Choroid plexus epithelial cell (primary cell): Measurements from ENCODE around the gene LMAN1L.

ENCODE experiments used
- DNase-seq: peaks from one replicate; pipeline ENCODE4 v3.0.0-alpha.2; 2010; ENCODE audit warnings: low read depth
- H3K4me3 ChIP-seq: 2 replicates; pipeline ENCODE4 v1.5.1; 2011; ENCODE audit warnings: low read depth, mild to moderate bottlenecking, control low read depth, low read length, moderate library complexity
- TF ChIP-seq, protein P1 (sequence below): conservative IDR thresholded peaks from 2 replicates; pipeline ENCODE4 v1.5.1; 2011; ENCODE audit warnings: low read depth, mild to moderate bottlenecking, control low read depth, inconsistent platforms, low read length, moderate library complexity

LMAN1L gene

GRCh38 chr15:74842581-74843444, 30.2 kb downstream of the LMAN1L start, which contains the start of gene ULK3:
Gene ULK3 (minus strand): TSS chr15:74843156. CDS start chr15:74843105, 51 bp downstream.
- peak within 1 kb of the TSS; percentile 86 for H3K4me3 ChIP-seq
- DNase-seq: peak; percentile 91
- TF ChIP-seq, protein P1, sequence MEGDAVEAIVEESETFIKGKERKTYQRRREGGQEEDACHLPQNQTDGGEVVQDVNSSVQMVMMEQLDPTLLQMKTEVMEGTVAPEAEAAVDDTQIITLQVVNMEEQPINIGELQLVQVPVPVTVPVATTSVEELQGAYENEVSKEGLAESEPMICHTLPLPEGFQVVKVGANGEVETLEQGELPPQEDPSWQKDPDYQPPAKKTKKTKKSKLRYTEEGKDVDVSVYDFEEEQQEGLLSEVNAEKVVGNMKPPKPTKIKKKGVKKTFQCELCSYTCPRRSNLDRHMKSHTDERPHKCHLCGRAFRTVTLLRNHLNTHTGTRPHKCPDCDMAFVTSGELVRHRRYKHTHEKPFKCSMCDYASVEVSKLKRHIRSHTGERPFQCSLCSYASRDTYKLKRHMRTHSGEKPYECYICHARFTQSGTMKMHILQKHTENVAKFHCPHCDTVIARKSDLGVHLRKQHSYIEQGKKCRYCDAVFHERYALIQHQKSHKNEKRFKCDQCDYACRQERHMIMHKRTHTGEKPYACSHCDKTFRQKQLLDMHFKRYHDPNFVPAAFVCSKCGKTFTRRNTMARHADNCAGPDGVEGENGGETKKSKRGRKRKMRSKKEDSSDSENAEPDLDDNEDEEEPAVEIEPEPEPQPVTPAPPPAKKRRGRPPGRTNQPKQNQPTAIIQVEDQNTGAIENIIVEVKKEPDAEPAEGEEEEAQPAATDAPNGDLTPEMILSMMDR: no peak

- DNase-seq: no peak
- H3K4me3 ChIP-seq: peak overlapping the region; percentile 62
- TF ChIP-seq, protein P1: no peak
Measured at GRCh38 chr15:74843445-74843828, 30.8 kb downstream of the LMAN1L start.

- no peak for DNase-seq
- H3K4me3 ChIP-seq: no peak overlapping the region
- TF ChIP-seq, protein P1: no peak
Measured at GRCh38 chr15:74843891-74844299, 31.3 kb downstream of the LMAN1L start.

GRCh38 chr15:74844319-74845207, 31.9 kb downstream of the LMAN1L start:
- TF ChIP-seq, protein P1: no peak
- H3K4me3 ChIP-seq: no peak overlapping the region
- no peak for DNase-seq

GRCh38 chr15:74845208-74845568, 32.6 kb downstream of the LMAN1L start:
- no peak for DNase-seq
- H3K4me3 ChIP-seq: no peak overlapping the region
- TF ChIP-seq, protein P1: no peak

- H3K4me3 ChIP-seq: no peak overlapping the region
- no peak for DNase-seq
Measured at GRCh38 chr15:74845581-74845980, 32.9 kb downstream of the LMAN1L start.

More at GRCh38 chr15:74845581-74845980, 32.9 kb downstream of the LMAN1L start:
- TF ChIP-seq, protein P1: no peak
